Measurements from ENCODE around the gene SPTBN1. TPM values are rescaled to one million over a fixed set of nuclear protein-coding genes. Genes with fewer than 3 reads are reported as not detected.

Gene SPTBN1
- total and polyA plus RNA-seq, 2 of the 13 experiments (the other 11 are each of a cell fraction or from before 2014, with no cell fraction given) = 123 to 299 TPM

- TF ChIP-seq LBX2 (CRISPR knock-in tag; IDR thresholded peaks at IDR 0.05; ENCODE audit: borderline replicate concordance) (0 out of 2 replicates have a peak, but pooled peaks have one; percentile 60), TARDBP (CRISPR knock-in tag; IDR thresholded peaks at IDR 0.05) (no peak), HHEX (CRISPR knock-in tag; IDR thresholded peaks at IDR 0.05) (no peak), CREB3 (CRISPR knock-in tag; IDR thresholded peaks at IDR 0.05) (no peak), PLSCR1 (CRISPR knock-in tag; IDR thresholded peaks at IDR 0.05; ENCODE audit: borderline replicate concordance) (no peak), MLX (CRISPR knock-in tag; IDR thresholded peaks at IDR 0.05) (peak; percentile 28; the same call in 1 of the 2 replicates), ZBTB8A (CRISPR knock-in tag; IDR thresholded peaks at IDR 0.05; ENCODE audit: borderline replicate concordance, low read depth) (no peak), ZNF616 (CRISPR knock-in tag; IDR thresholded peaks at IDR 0.05; ENCODE audit: low read depth) (no peak), ZNF318 (CRISPR knock-in tag; IDR thresholded peaks at IDR 0.05) (peak; percentile 77; the same call in 1 of the 2 replicates), NFAT5 (CRISPR knock-in tag; IDR thresholded peaks at IDR 0.05) (0 out of 2 replicates have a peak, but pooled peaks have one; percentile 70)
Observed at GRCh38 chr2:54457323-54458023, 1.3 kb downstream of the SPTBN1 start (continued).
